GM18858 (cell line): ENCODE results near the gene SCGB3A2.
"Not testable (repeated sequence)": the region's sequence is repeated elsewhere in the genome, so short reads cannot be mapped to it uniquely, and the experiment has no call there.

Experiments used
- ATAC-seq: cut with Tn5 transposase; IDR thresholded peaks from one replicate; pipeline ENCODE4 v1.9.1; 2021; ENCODE audit not compliant: unreplicated experiment

Gene SCGB3A2

GRCh38 chr5:147860641-147861025, 17.9 kb upstream of the SCGB3A2 start:
- ATAC-seq: no peak

DNA sequence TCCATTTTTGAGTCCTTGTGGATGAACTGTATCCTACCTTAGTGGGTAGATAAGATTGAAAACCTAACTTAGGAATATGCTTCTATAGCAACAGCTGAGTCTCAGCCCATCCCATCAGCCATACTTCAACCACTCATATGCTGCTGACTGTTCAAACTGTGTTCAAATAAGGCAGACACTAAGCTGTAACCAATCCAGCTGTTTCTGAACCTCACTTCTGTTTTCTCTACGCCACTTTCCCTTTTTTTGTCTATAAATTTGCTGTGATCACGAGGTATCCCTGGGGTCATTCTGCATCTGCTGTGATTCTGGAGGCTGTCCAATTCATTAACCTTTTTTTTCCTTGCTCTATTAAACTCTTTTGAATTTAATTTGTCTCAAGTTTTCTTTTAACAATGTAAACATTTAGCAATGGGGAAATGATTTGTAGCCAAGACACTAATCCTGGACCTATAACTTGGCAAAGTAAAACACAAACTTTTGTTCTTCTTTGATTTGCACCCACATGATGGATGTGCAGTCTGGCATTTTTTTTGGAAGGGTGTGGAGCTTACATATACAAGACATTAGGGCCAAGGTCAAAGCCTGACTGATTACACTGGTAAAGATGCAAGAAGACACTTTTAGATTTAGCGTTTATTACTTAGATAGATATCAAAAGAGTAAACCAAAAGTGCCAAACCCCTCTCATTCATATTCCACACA, 14.9 kb upstream of the SCGB3A2 start:
- ATAC-seq: no peak

- ATAC-seq: no peak
Measured at GRCh38 chr5:147869112-147869511, 9.4 kb upstream of the SCGB3A2 start.

- ATAC-seq: not testable (repeated sequence)
Measured at GRCh38 chr5:147869892-147870291, 8.6 kb upstream of the SCGB3A2 start.

DNA sequence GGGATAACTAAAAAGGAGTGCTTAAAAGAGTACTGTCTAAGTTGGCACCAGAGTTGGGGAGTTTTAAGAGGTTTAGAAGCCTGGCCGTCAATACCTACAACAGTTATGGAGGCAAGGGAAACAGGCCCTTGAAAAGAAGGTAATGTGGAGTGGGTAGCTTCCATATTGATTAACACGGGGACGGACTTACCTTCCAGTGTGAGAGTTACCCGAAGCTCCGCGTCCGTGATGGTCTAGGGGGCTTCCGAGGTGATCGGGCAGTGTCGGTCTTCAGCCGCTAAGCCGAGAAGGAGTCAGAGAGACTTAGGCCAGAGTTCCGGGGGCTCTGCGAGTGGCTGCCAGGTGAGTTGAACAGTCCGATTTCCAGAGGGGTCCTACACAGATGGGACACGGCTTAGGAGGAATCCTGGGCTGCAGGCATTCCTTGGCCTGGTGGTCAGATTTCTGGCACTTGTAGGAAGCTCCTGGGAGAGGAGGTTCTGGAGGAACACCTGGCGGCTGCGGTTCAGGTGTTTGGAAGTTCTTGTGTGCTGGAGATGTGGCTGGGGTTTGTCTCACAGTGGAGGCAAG, 6.4 kb upstream of the SCGB3A2 start:
- not testable (repeated sequence) for ATAC-seq

- not testable (repeated sequence) for ATAC-seq
Measured at GRCh38 chr5:147872744-147873435, 5.6 kb upstream of the SCGB3A2 start.

DNA sequence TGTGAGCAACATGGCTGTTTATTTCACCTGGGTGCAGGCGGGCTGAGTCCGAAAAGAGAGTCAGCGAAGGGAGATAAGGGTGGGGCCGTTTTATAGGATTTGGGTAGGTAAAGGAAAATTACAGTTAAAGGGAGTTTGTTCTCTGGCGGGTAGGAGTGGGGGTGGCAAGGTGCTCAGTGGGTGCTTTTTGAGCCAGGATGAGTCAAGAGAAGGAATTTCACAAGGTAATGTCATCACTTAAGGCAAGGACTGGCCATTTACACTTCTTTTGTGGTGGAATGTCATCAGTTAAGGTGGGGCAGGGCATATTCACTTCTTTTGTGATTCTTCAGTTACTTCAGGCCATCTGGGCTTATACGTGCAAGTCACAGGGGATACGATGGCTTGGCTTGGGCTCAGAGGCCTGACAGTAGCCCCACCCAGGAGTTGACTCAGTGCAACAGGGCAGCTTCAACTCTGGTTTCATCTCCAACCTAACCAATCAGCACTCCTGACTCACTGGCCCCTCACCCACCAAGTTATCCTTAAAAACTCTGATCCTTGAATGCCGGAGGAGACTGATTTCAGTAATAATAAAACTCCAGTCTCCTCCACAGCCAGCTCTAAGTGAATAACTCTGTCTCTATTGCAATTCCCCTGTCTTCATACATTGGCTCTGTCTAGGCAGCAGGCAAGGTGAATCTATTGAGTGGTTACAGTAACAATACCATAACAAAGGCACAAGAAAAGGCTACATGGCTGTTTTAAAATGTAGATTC, 4.2 kb upstream of the SCGB3A2 start:
- ATAC-seq: not testable (repeated sequence)

DNA sequence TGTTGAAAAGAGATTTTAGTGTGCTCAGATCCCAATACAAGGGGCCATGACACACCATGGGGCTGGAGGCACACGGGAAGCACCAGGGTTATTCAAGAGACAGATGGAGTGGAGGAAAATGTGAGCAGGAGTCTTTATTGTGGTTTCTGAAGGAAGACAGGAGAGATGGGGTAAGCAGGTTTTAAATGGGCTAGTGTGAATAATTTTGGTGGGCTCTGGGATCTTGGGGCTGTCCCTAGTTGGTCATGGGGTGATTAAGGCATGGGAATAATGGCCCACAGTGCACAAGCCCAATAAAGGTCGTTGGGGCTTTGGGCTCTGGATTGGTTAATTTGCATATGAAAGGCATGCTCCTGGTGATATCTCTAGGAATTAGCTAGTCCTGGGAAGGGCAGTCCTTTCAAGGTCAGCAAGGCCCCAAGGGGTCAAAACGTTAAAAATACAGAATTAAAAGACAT, 3.6 kb upstream of the SCGB3A2 start:
- ATAC-seq: no peak

DNA sequence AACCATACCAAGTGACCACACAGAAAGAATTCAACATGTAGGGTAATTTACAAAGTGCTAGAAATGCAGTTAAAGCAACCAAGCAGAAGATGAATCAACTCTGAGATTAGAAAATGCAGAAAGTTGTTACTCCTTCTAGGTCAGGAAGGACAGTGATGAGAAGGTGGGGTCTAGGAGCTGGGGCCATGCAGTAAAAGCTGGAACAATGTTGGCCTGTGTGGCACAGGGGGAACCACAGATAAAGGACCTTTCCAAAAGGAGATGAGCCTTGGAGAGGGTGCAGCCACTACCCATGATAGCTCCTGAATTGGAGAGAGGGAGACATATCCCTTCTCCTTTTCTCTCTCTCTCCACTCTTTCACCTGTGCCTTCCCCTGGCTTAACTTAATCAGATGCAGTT, 2.4 kb upstream of the SCGB3A2 start:
- no peak for ATAC-seq

- ATAC-seq: no peak
Measured at GRCh38 chr5:147876626-147877025, 1.9 kb upstream of the SCGB3A2 start.

- ATAC-seq: no peak
Measured at GRCh38 chr5:147879784-147880183, 1.3 kb downstream of the SCGB3A2 start.

GRCh38 chr5:147880487-147880886, 2.0 kb downstream of the SCGB3A2 start:
- no peak for ATAC-seq

GRCh38 chr5:147882586-147883313, 4.2 kb downstream of the SCGB3A2 start:
- ATAC-seq: no peak

- ATAC-seq: no peak
Measured at GRCh38 chr5:147887026-147887627, 8.6 kb downstream of the SCGB3A2 start.

GRCh38 chr5:147887930-147888329, 9.4 kb downstream of the SCGB3A2 start:
- no peak for ATAC-seq

DNA sequence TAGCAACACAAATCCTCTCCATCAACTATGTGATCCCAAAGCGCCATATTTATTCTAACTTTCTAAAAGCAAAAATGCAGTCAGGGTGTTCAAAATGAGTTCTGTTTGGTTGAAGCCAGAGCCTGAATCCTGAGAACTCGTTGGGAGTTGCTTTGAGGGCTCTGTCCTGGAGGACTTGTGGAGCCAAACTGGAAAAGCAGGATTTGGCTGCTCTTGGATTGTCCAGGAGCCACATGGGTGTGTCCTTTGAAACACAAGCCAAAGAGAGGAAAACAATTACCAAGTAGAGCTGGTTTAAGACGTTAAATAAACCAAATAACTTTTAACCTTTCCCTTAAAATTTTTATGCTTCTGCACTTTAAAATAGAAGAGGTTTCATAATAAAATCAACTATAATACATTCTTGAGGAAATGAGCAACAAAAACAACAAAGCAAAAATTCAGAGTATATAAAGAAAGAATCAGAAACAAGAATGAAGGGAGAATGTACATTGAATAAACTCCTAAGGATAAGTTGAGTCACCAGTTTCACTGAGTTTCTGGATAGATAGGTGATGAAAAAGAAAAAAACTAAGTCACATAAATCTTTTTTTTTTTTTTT, 14.3 kb downstream of the SCGB3A2 start:
- ATAC-seq: no peak

DNA sequence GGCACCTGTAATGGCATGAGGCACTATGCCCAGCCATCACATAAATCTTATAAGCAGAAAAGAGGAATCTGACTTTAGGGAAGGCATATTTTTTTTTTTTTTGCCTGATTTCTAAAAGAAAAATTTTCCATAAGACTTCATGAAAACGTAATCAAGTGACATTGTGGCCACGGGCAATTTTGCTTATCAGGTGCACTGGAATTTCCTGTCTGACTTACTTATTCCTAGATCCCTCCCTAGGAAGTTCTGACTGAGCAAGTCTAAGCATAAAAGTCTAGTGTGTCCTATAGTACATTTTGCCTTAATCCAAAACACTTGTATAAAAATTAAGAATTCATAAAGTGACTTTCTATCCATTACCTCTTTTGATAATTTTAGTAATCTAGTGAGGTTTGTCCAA, 15.3 kb downstream of the SCGB3A2 start:
- ATAC-seq: no peak

DNA sequence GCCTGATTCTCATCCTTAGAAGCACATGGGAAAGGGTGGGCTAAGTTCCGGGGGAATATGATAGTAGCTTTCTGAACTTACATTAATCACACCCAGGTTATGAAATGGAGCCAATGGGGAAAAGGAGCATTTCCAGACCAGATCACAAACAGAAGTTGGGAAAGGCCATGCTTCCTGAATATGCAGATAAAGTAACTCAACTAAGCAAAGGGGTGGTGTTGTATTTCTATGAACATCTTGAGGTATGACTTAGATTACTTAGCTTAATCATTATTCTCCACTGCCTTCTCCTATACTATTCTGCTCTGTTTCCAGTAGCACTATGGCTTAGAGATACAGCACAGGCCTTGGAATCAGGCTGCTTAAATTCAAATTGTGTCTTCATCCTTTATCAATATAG, 17.4 kb downstream of the SCGB3A2 start:
- ATAC-seq: no peak

GRCh38 chr5:147898875-147899401, 20.4 kb downstream of the SCGB3A2 start:
- ATAC-seq: no peak

- ATAC-seq: no peak
Measured at GRCh38 chr5:147901599-147902039, 23.1 kb downstream of the SCGB3A2 start.
